GM12878 (cell line): ENCODE results near the gene PLCB2. TPM values are rescaled to one million over a fixed set of nuclear protein-coding genes. Genes with fewer than 3 reads are reported as not detected.

Source experiments
- ATAC-seq: fragments of 200-7000 bp; cut with Tn5 transposase; 3 replicates; pipeline ENCODE4 v1.9.1; 2020; ENCODE audit warnings: mild to moderate bottlenecking, moderate library complexity
- BruUV-seq: library from RNA; stranded (reverse); fragments of 400-500 nt; replicated peaks from 2 replicates; lab custom pipeline; 2021; lab: Mats Ljungman, UMichigan
- CTCF ChIA-PET: fragments of 300-600 bp; sonication (Branson Sonifier 250); formaldehyde crosslinking; extraction: SDS; loops from one replicate; lab custom pipeline; 2021; ENCODE audit warnings: inconsistent platforms; lab: Yijun Ruan, JAX
- POLR2A ChIA-PET: fragments of 350-600 bp; formaldehyde crosslinking; extraction: SDS; loops from one replicate; lab custom pipeline; 2021; ENCODE audit warnings: inconsistent platforms; lab: Charles Lee
- RAD21 ChIA-PET: fragments of 300-600 bp; sonication (Branson Sonifier 250); formaldehyde crosslinking; loops from one replicate; lab custom pipeline; 2023; ENCODE audit warnings: antibody characterized with exemption; ENCODE audit not compliant: unreplicated experiment; lab: Charles Lee
- SMC1A ChIA-PET: fragments of 300-600 bp; sonication (Branson Sonifier 250); formaldehyde crosslinking; loops from one replicate; lab custom pipeline; 2023; ENCODE audit not compliant: unreplicated experiment, uncharacterized antibody; lab: Charles Lee
- DNase-seq: peaks from one replicate; pipeline ENCODE4 v3.0.0-alpha.2; 2011; ENCODE audit warnings: low read depth, low spot score
- FAIRE-seq: peaks from 3 replicates; lab custom pipeline; 2011; peaks lifted over from hg19 to GRCh38; lab: Jason Lieb, UNC
- H2AFZ ChIP-seq: 2 replicates; pipeline ENCODE4 v1.6.0; 2011; ENCODE audit warnings: low read depth, low read length, control low read depth; ENCODE audit not compliant: control insufficient read depth
- H3K27ac ChIP-seq: 2 replicates; pipeline ENCODE4 v1.5.1; 2011; ENCODE audit warnings: control low read depth; ENCODE audit not compliant: control insufficient read depth, insufficient read depth
- H3K27me3 ChIP-seq, 2 experiments: replicated peaks in 1 of 2; 2 replicates each; pipeline versions ENCODE4 v1.6.0 to v1.6.1; 2011; ENCODE audit warnings: low read length in 1 of 2; ENCODE audit not compliant: control insufficient read depth in 2 of 2, insufficient read depth in 2 of 2
- H3K36me3 ChIP-seq, 2 experiments: 2 replicates each; pipeline ENCODE4 v1.5.1; 2011; ENCODE audit warnings: low read length in 1 of 2; ENCODE audit not compliant: control insufficient read depth in 2 of 2, insufficient read depth in 2 of 2
- H3K4me1 ChIP-seq: 2 replicates; pipeline ENCODE4 v1.6.1; 2011; ENCODE audit warnings: mild to moderate bottlenecking, low read length, moderate library complexity, mixed read lengths; ENCODE audit not compliant: control insufficient read depth, insufficient read depth
- H3K4me2 ChIP-seq: 2 replicates; pipeline ENCODE4 v1.6.0; 2011; ENCODE audit warnings: control low read depth; ENCODE audit not compliant: control insufficient read depth, insufficient read depth
- H3K4me3 ChIP-seq: fragments of 200-600 bp; sonication (generic); 2 replicates; pipeline ENCODE4 v1.5.1; 2016
- H3K79me2 ChIP-seq: 2 replicates; pipeline ENCODE4 v1.6.0; 2011; ENCODE audit warnings: low read length; ENCODE audit not compliant: control insufficient read depth, insufficient read depth
- H3K9ac ChIP-seq: 2 replicates; pipeline ENCODE4 v1.8.0; 2011; ENCODE audit warnings: low read length, control low read depth, mixed read lengths; ENCODE audit not compliant: control insufficient read depth, insufficient read depth
- H3K9me3 ChIP-seq: replicated peaks from 3 replicates; pipeline ENCODE4 v1.5.1; 2011; ENCODE audit warnings: mild to moderate bottlenecking, low read length; ENCODE audit not compliant: control insufficient read depth, insufficient read depth
- H4K20me1 ChIP-seq: 2 replicates; pipeline ENCODE4 v1.6.0; 2011; ENCODE audit not compliant: control insufficient read depth, insufficient read depth
- ATF7 ChIP-seq: fragments of 450-650 bp; IDR thresholded peaks from 2 replicates; pipeline ENCODE4 v1.6.1; 2016; ENCODE audit warnings: low read depth, mild to moderate bottlenecking
- CHD2 ChIP-seq: IDR thresholded peaks from 2 replicates; pipeline ENCODE4 v1.6.1; 2011; ENCODE audit warnings: low read depth, low read length, improper control_type of control experiment, borderline replicate concordance
- CREB1 ChIP-seq: IDR thresholded peaks from 2 replicates; pipeline ENCODE4 v1.6.1; 2012; ENCODE audit warnings: low read depth, mild to moderate bottlenecking, inconsistent platforms
- ETV6 ChIP-seq, 2 experiments: fragments of 450-650 bp in 1 of 2; IDR thresholded peaks in 1 of 2; conservative IDR thresholded peaks in 1 of 2; 2 replicates each; pipeline ENCODE4 v1.6.1; 2014; ENCODE audit warnings: antibody characterized with exemption in 1 of 2, borderline replicate concordance in 1 of 2, low read depth in 1 of 2, mild to moderate bottlenecking in 1 of 2, moderate library complexity in 1 of 2
- NR2F1 ChIP-seq: fragments of 450-650 bp; conservative IDR thresholded peaks from 2 replicates; pipeline ENCODE4 v1.6.1; 2017; ENCODE audit warnings: mild to moderate bottlenecking
- PML ChIP-seq: IDR thresholded peaks from 2 replicates; pipeline ENCODE4 v1.6.1; 2012; ENCODE audit warnings: low read length, inconsistent platforms
- SP1 ChIP-seq: IDR thresholded peaks from one replicate; pipeline ENCODE4 v1.6.1; 2011; ENCODE audit warnings: low read depth, low read length
- ZNF384 ChIP-seq: IDR thresholded peaks from 2 replicates; pipeline ENCODE4 v1.6.1; 2012; ENCODE audit warnings: low read depth, mild to moderate bottlenecking, low read length, improper control_type of control experiment, borderline replicate concordance
- ZZZ3 ChIP-seq: IDR thresholded peaks from 2 replicates; pipeline ENCODE4 v1.6.1; 2011; ENCODE audit warnings: low read depth; ENCODE audit not compliant: control insufficient read depth, insufficient read length
- WGBS: methylation state at CpG from one replicate; pipeline ENCODE4 v1.1.6; 2016; ENCODE audit warnings: low lambda C conversion rate; ENCODE audit not compliant: insufficient replicate concordance, insufficient coverage; ENCODE audit errors: missing lambda C conversion rate; 5-methylcytosine and 5-hydroxymethylcytosine counted together
- in situ Hi-C: fragments of 300-500 bp; cut with MboI; formaldehyde crosslinking; loops from 9 replicates; pipeline ENCODE4 v1.14.3; 2018; ENCODE audit warnings: mixed read lengths
- intact Hi-C: fragments of 100-400 bp; cut with micrococcal nuclease; formaldehyde crosslinking; loops from one replicate; pipeline ENCODE4 v1.14.2; 2022; ENCODE audit not compliant: unreplicated experiment
- polyA plus RNA-seq, 11 experiments: library from polyadenylated mRNA; depleted of rRNA in 4 of 11; unstranded in 6 of 11; stranded (reverse) in 5 of 11; fragments of >200 nt; fragmentation: Nextera tagmentation in 4 of 11; fragmentation: Illumina TruSeq in 1 of 11; extraction: Ambion mirVana in 4 of 11; extraction: Trizol in 1 of 11; gene quantifications; 1 replicate in 1 of 11; 2 replicates in 10 of 11; pipeline versions ENCODE4 v1.2.1 to v1.2.3, GENCODE V29; 2011 to 2016; ENCODE audit warnings: inconsistent platforms in 2 of 11, missing spikeins in 2 of 11, low read depth in 1 of 11
- total RNA-seq, 4 experiments: library from RNA; depleted of rRNA in 3 of 4; stranded (reverse); fragments of >200 nt in 3 of 4; fragmentation: Illumina TruSeq in 1 of 4; extraction: Trizol in 1 of 4; gene quantifications; 2 replicates each; pipeline versions ENCODE4 v1.2.1 to v1.2.3, GENCODE V29; 2013 to 2021
- TF ChIP-seq, protein P1 (sequence below): IDR thresholded peaks from 2 replicates; pipeline ENCODE4 v1.6.1; 2012; ENCODE audit warnings: low read length, inconsistent platforms
- TF ChIP-seq, protein P2 (sequence below): fragments of 450-650 bp; IDR thresholded peaks from 2 replicates; pipeline ENCODE4 v1.6.1; 2016; ENCODE audit warnings: mild to moderate bottlenecking
- TF ChIP-seq, protein P3 (sequence below): fragments of 450-650 bp; IDR thresholded peaks from 2 replicates; pipeline ENCODE4 v1.6.1; 2017; ENCODE audit warnings: low read depth, mild to moderate bottlenecking, moderate library complexity
- TF ChIP-seq, protein P4 (sequence below): fragments of 150-350 bp; IDR thresholded peaks from 2 replicates; pipeline ENCODE4 v1.6.1; 2014; ENCODE audit warnings: mild to moderate bottlenecking, low read depth, low read length

PLCB2 gene
- total and polyA plus RNA-seq, 10 of the 15 experiments (the other 5 are each of a cell fraction or from before 2014, with no cell fraction given), result 1.2 to 39.4 (median 10.7) TPM

DNA sequence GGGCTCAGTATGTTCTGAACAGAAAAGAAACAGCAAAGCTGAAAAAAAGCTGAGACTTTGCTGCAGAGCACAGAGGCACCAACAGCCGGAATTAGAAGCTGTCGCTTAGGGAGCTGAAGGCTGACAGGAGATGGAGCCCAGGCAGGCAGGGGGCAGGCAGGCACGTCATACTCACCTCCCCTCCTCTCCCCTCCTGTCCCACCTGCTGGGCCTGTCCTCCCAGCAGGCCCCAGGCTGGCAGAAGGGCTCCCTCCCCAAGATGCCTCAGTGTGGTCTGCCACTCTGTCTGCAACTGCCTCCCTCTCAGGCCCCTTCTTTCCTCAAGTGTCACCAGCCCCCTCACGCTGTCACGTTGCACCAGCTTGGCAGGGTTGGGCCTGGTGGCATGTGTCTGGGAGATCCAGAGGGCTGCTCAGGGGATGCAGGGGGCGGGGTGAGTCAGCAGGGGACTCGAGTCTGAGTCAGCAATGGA lies 21.6 kb downstream of the PLCB2 start (continued):
- TF ChIP-seq, protein P1, sequence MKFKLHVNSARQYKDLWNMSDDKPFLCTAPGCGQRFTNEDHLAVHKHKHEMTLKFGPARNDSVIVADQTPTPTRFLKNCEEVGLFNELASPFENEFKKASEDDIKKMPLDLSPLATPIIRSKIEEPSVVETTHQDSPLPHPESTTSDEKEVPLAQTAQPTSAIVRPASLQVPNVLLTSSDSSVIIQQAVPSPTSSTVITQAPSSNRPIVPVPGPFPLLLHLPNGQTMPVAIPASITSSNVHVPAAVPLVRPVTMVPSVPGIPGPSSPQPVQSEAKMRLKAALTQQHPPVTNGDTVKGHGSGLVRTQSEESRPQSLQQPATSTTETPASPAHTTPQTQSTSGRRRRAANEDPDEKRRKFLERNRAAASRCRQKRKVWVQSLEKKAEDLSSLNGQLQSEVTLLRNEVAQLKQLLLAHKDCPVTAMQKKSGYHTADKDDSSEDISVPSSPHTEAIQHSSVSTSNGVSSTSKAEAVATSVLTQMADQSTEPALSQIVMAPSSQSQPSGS, result no peak
- no peak for TF ChIP-seq ATF7

DNA sequence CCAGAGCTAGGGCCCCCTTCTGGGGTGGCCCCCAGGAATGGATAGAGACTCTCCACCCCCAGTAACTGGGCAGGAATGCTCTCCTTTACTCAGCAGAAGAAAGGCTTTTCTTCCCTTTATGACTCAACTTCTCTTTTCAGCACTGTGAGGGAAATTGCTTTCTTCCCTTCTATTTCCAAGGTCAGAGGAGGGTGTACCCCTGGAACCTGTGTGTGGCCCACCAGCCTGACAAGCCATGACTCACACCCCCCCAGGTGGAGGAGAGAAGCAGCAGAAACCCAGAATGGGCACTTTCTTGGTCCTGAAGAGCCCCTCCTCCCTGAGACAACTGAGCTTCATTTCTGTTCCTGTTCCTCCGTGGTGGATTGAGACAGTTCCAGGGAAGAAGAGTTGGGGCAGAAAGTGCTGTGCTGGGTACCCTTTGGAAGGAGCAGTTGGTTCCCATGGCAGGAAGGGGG lies 22.2 kb downstream of the PLCB2 start:
- intact Hi-C loops, result no loop called here
- H3K79me2 ChIP-seq, result no peaks in the 10 kb centered on the region
- H3K9ac ChIP-seq, result no peak overlapping the region
- no peak for DNase-seq
- CTCF ChIA-PET, result interaction anchor here (0.8 to 1.8 kb wide), 8 partner anchors 11 to 240 kb away, joined by 3 to 9 read pairs (median 3); no protein-coding TSS in a partner anchor
- 5% methylated on average over 1 of the region's 1 CpG for WGBS
- POLR2A ChIA-PET, result no interaction called here
- H3K4me3 ChIP-seq, result no peak overlapping the region
- peaks cover 4 to 15% of the 10 kb centered on the region in 2 experiments for H3K27me3 ChIP-seq
- H3K9me3 ChIP-seq, result no peaks in the 10 kb centered on the region; the same call in 2 of the 3 replicates
- no peak overlapping the region for H2AFZ ChIP-seq
- H3K4me2 ChIP-seq, result no peak overlapping the region
- in situ Hi-C loops, result no loop called here
- TF ChIP-seq SP1 (no peak), ZZZ3 (no peak), ETV6 (conservative IDR thresholded peaks at IDR 0.05 in 1 of 2, IDR thresholded peaks at IDR 0.05 in 1 of 2; ENCODE audit: borderline replicate concordance in 1 of 2, low read depth in 1 of 2) (no peak), NR2F1 (no peak), ZNF384 (no peak), CHD2 (no peak), CREB1 (no peak), PML (no peak)
- TF ChIP-seq, protein P2, sequence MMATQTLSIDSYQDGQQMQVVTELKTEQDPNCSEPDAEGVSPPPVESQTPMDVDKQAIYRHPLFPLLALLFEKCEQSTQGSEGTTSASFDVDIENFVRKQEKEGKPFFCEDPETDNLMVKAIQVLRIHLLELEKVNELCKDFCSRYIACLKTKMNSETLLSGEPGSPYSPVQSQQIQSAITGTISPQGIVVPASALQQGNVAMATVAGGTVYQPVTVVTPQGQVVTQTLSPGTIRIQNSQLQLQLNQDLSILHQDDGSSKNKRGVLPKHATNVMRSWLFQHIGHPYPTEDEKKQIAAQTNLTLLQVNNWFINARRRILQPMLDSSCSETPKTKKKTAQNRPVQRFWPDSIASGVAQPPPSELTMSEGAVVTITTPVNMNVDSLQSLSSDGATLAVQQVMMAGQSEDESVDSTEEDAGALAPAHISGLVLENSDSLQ, result no peak
- TF ChIP-seq, protein P3, sequence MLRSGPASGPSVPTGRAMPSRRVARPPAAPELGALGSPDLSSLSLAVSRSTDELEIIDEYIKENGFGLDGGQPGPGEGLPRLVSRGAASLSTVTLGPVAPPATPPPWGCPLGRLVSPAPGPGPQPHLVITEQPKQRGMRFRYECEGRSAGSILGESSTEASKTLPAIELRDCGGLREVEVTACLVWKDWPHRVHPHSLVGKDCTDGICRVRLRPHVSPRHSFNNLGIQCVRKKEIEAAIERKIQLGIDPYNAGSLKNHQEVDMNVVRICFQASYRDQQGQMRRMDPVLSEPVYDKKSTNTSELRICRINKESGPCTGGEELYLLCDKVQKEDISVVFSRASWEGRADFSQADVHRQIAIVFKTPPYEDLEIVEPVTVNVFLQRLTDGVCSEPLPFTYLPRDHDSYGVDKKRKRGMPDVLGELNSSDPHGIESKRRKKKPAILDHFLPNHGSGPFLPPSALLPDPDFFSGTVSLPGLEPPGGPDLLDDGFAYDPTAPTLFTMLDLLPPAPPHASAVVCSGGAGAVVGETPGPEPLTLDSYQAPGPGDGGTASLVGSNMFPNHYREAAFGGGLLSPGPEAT, result no peak
- TF ChIP-seq, protein P4, sequence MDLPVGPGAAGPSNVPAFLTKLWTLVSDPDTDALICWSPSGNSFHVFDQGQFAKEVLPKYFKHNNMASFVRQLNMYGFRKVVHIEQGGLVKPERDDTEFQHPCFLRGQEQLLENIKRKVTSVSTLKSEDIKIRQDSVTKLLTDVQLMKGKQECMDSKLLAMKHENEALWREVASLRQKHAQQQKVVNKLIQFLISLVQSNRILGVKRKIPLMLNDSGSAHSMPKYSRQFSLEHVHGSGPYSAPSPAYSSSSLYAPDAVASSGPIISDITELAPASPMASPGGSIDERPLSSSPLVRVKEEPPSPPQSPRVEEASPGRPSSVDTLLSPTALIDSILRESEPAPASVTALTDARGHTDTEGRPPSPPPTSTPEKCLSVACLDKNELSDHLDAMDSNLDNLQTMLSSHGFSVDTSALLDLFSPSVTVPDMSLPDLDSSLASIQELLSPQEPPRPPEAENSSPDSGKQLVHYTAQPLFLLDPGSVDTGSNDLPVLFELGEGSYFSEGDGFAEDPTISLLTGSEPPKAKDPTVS, result no peak
- SMC1A ChIA-PET, result no interaction called here
- H3K27ac ChIP-seq, result no peak overlapping the region
- no peak for FAIRE-seq
- no peak for ATAC-seq
- no TSS peak for BruUV-seq
- RAD21 ChIA-PET, result interaction anchor here (1.0 kb wide), 1 partner anchor 27 kb away, joined by 3 read pairs; no protein-coding TSS in a partner anchor
- no peaks in the 10 kb centered on the region for H3K36me3 ChIP-seq
- H3K4me1 ChIP-seq, result peaks cover 5% of the 10 kb centered on the region; the same call in 1 of the 2 replicates
- no peaks in the 10 kb centered on the region; the same call in 1 of the 2 replicates for H4K20me1 ChIP-seq
